ENCODE data around the gene SHCBP1L.
"Not testable (repeated sequence)": the region's sequence is repeated elsewhere in the genome, so short reads cannot be mapped to it uniquely, and the experiment has no call there.

The SHCBP1L gene

GRCh38 chr1:182965861-182966260, 12.9 kb upstream of the SHCBP1L start:
- DNase-seq (ENCODE audit: low read depth in 4 of 4, low spot score in 1 of 4): no peak

GRCh38 chr1:182965096-182965495, 12.1 kb upstream of the SHCBP1L start:
- no peak for DNase-seq (ENCODE audit: low read depth in 4 of 4, low spot score in 1 of 4)

GRCh38 chr1:182962554-182963115, 9.7 kb upstream of the SHCBP1L start:
- peak in 2 of 4 experiments; percentile 3 to 8 for DNase-seq (ENCODE audit: low read depth in 4 of 4, low spot score in 1 of 4)

GRCh38 chr1:182960046-182960445, 7.1 kb upstream of the SHCBP1L start:
- no peak for DNase-seq (ENCODE audit: low read depth in 4 of 4, low spot score in 1 of 4)

GRCh38 chr1:182957902-182958395, 5.0 kb upstream of the SHCBP1L start:
- no peak for DNase-seq (ENCODE audit: low read depth in 4 of 4, low spot score in 1 of 4)

- DNase-seq (ENCODE audit: low read depth in 4 of 4, low spot score in 1 of 4): no peak
Measured at GRCh38 chr1:182956708-182957365, 3.9 kb upstream of the SHCBP1L start.

GRCh38 chr1:182955596-182956588, 2.9 kb upstream of the SHCBP1L start:
- no peak for DNase-seq (ENCODE audit: low read depth in 4 of 4, low spot score in 1 of 4)

GRCh38 chr1:182953826-182954225, 860 bp upstream of the SHCBP1L start:
- no peak for DNase-seq (ENCODE audit: low read depth in 4 of 4, low spot score in 1 of 4)

GRCh38 chr1:182943336-182943735, 9.6 kb downstream of the SHCBP1L start:
- not testable (repeated sequence) for DNase-seq (ENCODE audit: low read depth in 4 of 4, low spot score in 1 of 4)

GRCh38 chr1:182942145-182942544, 10.8 kb downstream of the SHCBP1L start:
- not testable (repeated sequence) for DNase-seq (ENCODE audit: low read depth in 4 of 4, low spot score in 1 of 4)

GRCh38 chr1:182939413-182939812, 13.6 kb downstream of the SHCBP1L start:
- no peak for DNase-seq (ENCODE audit: low read depth in 4 of 4, low spot score in 1 of 4)

- DNase-seq (ENCODE audit: low read depth in 4 of 4, low spot score in 1 of 4): no peak
Measured at GRCh38 chr1:182935716-182936115, 17.2 kb downstream of the SHCBP1L start.

GRCh38 chr1:182930985-182931384, 22.0 kb downstream of the SHCBP1L start:
- no peak for DNase-seq (ENCODE audit: low read depth in 4 of 4, low spot score in 1 of 4)

GRCh38 chr1:182927693-182928433, 25.1 kb downstream of the SHCBP1L start:
- DNase-seq (ENCODE audit: low read depth in 4 of 4, low spot score in 1 of 4): no peak

GRCh38 chr1:182925661-182926060, 27.3 kb downstream of the SHCBP1L start:
- no peak for DNase-seq (ENCODE audit: low read depth in 4 of 4, low spot score in 1 of 4)

- DNase-seq (ENCODE audit: low read depth in 4 of 4, low spot score in 1 of 4): no peak
Measured at GRCh38 chr1:182917378-182917777, 35.6 kb downstream of the SHCBP1L start.

- no peak for DNase-seq (ENCODE audit: low read depth in 4 of 4, low spot score in 1 of 4)
Measured at GRCh38 chr1:182913401-182913800, 39.6 kb downstream of the SHCBP1L start.

GRCh38 chr1:182910143-182910542, 42.8 kb downstream of the SHCBP1L start:
- DNase-seq (ENCODE audit: low read depth in 4 of 4, low spot score in 1 of 4): no peak

- no peak for DNase-seq (ENCODE audit: low read depth in 4 of 4, low spot score in 1 of 4)
Measured at GRCh38 chr1:182909578-182909977, 43.4 kb downstream of the SHCBP1L start.

- no peak for DNase-seq (ENCODE audit: low read depth in 4 of 4, low spot score in 1 of 4)
Measured at GRCh38 chr1:182905321-182905720, 47.6 kb downstream of the SHCBP1L start.

GRCh38 chr1:182901946-182902345, 51.0 kb downstream of the SHCBP1L start:
- DNase-seq (ENCODE audit: low read depth in 4 of 4, low spot score in 1 of 4): not testable (repeated sequence)
